GM21367 (cell line): ENCODE data around the gene HOXD9.

Experiments
- ATAC-seq: cut with Tn5 transposase; IDR thresholded peaks from one replicate; pipeline ENCODE4 v1.9.1; 2021; ENCODE audit not compliant: unreplicated experiment

HOXD9 gene

DNA sequence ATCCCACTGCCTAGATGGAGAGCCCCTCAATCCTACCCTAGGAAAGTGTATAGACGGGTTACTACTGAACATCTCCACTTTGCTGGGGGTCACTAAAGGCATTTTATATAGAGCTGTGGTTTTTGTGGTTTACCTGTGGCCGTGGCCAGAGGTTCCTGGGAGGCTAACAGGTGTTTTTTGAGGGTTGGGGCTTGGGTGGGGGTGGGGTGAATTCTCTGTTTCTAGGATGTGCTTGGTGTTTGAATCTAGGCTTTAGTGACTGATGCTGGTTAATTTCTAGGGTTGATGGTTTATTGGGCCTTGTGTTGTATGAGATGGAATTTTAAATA, 14.7 kb downstream of the HOXD9 start:
- no peak for ATAC-seq

DNA sequence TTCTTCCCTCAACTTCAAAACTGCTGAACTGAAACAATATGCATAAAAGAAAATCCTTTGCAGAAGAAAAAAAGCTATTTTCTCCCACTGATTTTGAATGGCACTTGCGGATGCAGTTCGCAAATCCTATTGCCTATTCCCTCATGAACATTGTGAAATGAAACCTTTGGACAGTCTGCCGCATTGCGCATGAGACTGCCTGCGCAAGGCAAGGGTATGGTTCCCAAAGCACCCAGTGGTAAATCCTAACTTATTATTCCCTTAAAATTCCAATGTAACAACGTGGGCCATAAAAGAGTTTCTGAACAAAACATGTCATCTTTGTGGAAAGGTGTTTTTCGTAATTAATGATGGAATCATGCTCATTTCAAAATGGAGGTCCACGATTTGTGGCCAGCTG, 15.4 kb downstream of the HOXD9 start:
- no peak for ATAC-seq

GRCh38 chr2:176138526-176138922, 16.0 kb downstream of the HOXD9 start:
- ATAC-seq, result no peak

- no peak for ATAC-seq
Measured at GRCh38 chr2:176138923-176139660, 16.6 kb downstream of the HOXD9 start.

GRCh38 chr2:176139661-176140512, 17.4 kb downstream of the HOXD9 start:
- ATAC-seq, result no peak

DNA sequence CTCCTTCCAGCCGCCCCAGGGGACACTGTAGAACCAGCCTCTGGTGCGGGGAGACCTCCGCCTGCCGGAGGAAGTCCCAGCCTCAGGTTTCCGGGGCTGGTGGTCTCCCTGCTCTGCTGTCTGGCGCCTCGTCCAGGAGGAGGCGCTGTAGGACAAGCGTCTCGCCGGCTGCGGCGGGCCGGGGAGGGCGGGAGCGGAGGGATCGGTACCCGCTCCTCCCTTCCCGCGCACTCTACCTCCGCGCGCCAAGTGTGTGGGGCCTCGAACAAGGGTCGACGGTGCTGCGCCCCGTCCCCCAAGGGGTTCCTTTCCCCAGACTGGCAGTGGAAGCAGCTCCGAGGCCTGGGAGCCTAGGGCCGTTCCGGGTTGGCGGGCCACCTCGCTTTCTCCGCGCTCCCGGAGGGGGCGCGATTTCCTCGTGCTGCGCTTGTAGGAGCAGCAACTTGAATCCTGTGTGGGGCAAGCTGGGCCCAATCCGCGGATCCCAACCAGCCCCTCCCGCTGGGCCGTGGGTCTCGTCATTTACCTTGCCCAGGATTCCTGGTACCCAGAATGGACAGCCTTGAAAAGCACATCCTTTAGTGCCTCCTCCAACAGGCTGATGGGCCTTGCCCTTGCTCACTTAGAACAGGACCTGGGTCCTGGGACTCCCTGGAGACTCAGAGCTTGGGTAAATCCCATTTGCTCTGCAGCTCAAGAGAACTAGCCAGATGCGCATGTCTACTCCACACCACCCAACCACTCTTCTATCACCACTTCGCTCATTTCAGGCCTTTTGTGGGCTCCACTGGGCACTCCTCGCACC, 18.2 kb downstream of the HOXD9 start:
- peak; percentile 93 for ATAC-seq

GRCh38 chr2:176142281-176142680, 19.8 kb downstream of the HOXD9 start:
- ATAC-seq, result no peak

- no peak for ATAC-seq
Measured at GRCh38 chr2:176145085-176145969, 22.8 kb downstream of the HOXD9 start.

DNA sequence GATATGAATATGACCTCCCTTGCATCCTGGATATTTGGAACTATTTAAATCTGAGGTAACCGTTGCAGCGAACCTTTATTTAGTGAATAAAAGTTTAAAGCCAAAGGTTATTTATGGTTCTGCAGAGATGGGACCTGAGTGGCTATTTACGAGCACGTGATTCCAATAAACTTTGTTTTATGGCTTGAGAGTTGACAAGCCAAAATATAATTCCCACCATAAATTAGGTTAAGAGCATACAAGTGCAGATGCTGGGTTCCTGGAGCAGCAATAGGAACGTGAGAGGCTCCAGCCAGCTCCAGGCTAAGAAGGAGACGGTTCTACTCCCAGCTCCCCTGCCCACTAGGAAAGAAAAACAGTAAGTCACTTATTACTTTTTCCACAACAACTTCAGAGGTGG, 23.6 kb downstream of the HOXD9 start:
- ATAC-seq, result no peak

- ATAC-seq, result no peak
Measured at GRCh38 chr2:176146645-176147044, 24.1 kb downstream of the HOXD9 start.

GRCh38 chr2:176147210-176147799, 24.8 kb downstream of the HOXD9 start:
- no peak for ATAC-seq

- ATAC-seq, result no peak
Measured at GRCh38 chr2:176147800-176148496, 25.4 kb downstream of the HOXD9 start.

GRCh38 chr2:176148751-176149421, 26.4 kb downstream of the HOXD9 start:
- no peak for ATAC-seq

DNA sequence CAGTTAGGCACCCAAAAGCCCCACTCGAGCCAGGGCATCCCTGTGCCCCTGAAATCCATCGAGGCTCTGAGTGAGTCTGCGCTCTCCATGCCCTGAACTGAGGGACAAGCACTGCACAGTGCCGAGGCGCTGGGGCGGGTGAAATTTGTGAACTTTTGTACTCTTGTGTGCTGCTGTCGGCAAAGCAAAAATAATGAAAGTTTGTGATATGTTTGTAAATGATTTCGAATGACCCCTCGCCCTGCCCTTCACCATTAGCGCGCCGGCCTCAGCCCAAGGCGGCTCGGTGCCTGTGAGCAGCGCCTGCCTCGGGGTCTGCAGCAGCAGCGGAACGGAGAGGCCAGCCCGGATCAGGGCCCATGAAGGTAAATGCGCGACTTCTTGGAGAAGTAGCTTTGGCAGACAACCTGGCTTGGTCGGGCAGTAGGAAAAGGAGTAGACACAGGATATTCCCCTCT, 27.0 kb downstream of the HOXD9 start:
- ATAC-seq, result no peak

GRCh38 chr2:176149939-176150583, 27.5 kb downstream of the HOXD9 start:
- no peak for ATAC-seq

GRCh38 chr2:176150584-176151441, 28.3 kb downstream of the HOXD9 start:
- ATAC-seq, result no peak

DNA sequence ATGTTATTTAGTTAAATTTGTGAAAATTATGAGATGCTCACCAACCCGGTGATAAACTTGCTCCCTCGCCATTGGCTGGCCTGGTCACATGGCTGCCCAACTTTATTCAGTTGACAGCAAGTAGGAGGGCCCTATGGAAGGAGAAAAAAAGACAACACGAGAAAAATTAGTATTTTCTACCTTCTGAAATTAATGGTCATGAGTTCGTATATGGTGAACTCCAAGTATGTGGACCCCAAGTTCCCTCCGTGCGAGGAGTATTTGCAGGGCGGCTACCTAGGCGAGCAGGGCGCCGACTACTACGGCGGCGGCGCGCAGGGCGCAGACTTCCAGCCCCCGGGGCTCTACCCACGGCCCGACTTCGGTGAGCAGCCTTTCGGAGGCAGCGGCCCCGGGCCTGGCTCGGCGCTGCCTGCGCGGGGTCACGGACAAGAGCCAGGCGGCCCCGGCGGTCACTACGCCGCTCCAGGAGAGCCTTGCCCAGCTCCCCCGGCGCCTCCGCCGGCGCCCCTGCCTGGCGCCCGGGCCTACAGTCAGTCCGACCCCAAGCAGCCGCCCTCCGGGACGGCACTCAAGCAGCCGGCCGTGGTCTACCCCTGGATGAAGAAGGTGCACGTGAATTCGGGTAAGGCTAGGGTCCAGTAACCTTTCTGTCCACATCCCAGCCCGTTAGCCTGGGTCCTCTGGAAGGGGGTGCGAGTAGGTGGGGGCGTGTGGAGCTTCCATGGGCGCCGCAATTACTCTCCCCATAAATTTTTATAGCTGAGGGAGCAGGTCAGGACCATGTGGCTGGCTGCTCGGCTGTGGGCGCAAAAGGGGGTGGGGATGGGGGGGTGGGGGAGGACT, 29.1 kb downstream of the HOXD9 start, which contains the start of gene HOXD4:
HOXD4 (plus strand) TSS at position 109 of the 846 bp plus-strand sequence; CDS start at position 193, 84 bp downstream.
- ATAC-seq, result no peak
